GM12891 (cell line): ENCODE results near the gene GPR183.

Experiments used
- DNase-seq: peaks from one replicate; pipeline ENCODE4 v3.0.0; 2011; ENCODE audit warnings: low spot score; ENCODE audit not compliant: insufficient read length
- FAIRE-seq: peaks from 2 replicates; lab custom pipeline; 2011; peaks lifted over from hg19 to GRCh38; lab: Jason Lieb, UNC
- PAX5 ChIP-seq: IDR thresholded peaks from 2 replicates; pipeline ENCODE4 v1.6.1; 2011; ENCODE audit warnings: low read length, moderate library complexity, mild to moderate bottlenecking; ENCODE audit not compliant: insufficient read depth, severe bottlenecking
- POLR2A ChIP-seq: IDR thresholded peaks from 2 replicates; pipeline ENCODE4 v1.6.1; 2011; ENCODE audit warnings: low read depth, low read length, control low read depth
- POLR2AphosphoS5 ChIP-seq: IDR thresholded peaks from 2 replicates; pipeline ENCODE4 v1.6.1; 2011; ENCODE audit warnings: low read depth, low read length, control low read depth
- POU2F2 ChIP-seq: IDR thresholded peaks from 2 replicates; pipeline ENCODE4 v1.6.1; 2011; ENCODE audit warnings: low read depth, mild to moderate bottlenecking, control low read depth, low read length, moderate library complexity
- SPI1 ChIP-seq: IDR thresholded peaks from 2 replicates; pipeline ENCODE4 v1.6.1; 2011; ENCODE audit warnings: low read depth, low read length, control low read depth
- TAF1 ChIP-seq: IDR thresholded peaks from 2 replicates; pipeline ENCODE4 v1.6.1; 2011; ENCODE audit warnings: low read depth, low read length, control low read depth

GPR183 gene

DNA sequence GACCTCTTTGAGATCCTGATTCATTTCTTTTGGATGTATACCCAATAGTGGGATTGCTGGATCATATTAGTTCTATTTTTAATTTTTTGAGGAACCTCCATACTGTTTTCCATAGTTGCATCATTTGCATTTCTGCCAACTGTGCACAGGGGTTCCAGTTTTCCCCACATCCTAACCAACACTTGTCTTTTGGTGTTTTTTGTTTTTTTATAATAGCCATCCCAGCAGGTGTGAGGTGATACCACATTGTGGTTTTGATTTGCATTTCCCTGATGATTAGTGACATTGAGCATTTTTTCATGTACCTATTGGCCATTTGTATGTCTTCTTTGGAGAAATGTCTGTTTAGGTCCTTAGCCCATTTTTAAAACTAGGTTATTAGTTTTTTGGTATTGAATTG lies 18.8 kb upstream of the GPR183 start:
- FAIRE-seq, result no peak
- no peak for TF ChIP-seq POLR2AphosphoS5
- no peak for TF ChIP-seq PAX5
- no peak for TF ChIP-seq POU2F2
- TF ChIP-seq TAF1, result no peak
- TF ChIP-seq POLR2A, result no peak
- no peak for DNase-seq

GRCh38 chr13:99323488-99323887 lies 16.3 kb upstream of the GPR183 start:
- TF ChIP-seq POLR2AphosphoS5, result no peak
- no peak for TF ChIP-seq POLR2A
- no peak for TF ChIP-seq TAF1
- TF ChIP-seq POU2F2, result no peak
- no peak for TF ChIP-seq SPI1
- no peak for TF ChIP-seq PAX5
- peak; percentile 86 for FAIRE-seq
- no peak for DNase-seq

DNA sequence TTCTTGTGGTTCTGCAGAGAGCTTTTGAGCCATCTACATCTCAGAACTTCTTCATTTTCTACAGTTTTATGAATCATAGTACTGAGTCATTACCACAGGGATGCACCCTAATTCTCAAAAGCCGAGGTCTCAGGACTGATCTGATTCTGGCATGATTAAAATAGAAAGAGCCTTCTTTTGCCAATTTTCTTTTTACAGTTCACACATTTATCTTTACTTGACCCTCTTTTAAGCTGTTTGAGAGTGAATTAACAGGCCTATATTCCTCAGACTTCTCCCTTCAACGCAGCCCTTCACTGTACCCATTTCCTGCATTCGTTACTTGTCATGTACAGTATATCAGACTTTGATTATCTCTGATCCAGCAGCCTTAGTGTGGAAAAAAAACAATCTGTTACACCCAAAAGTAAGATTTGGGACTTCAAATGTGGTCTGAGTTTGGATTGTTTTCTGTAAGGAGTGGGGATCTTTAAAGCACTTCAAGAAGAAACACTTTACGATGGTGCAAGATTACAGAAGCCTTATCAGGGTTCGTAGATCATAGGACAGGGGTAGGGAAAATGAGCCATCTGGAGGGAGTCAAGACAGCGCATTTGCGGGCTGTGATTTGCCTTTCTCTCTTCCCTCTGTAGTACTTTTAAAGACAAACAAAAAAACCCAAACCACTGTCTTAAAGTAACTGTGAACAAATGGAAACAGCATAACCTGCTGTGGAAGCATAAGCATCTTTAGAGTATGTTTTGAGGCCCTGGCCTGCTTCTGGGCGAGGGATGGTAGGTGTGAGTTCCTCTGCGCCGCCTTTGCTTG lies 15.3 kb upstream of the GPR183 start:
- TF ChIP-seq POLR2A (no peak), POLR2AphosphoS5 (no peak), PAX5 (no peak), POU2F2 (0 out of 2 replicates have a peak, but pooled peaks have one; percentile 32), SPI1 (peak; percentile 41; the same call in 1 of the 2 replicates), TAF1 (no peak)
- peak; percentile 81 for FAIRE-seq
- peak; percentile 25 for DNase-seq

DNA sequence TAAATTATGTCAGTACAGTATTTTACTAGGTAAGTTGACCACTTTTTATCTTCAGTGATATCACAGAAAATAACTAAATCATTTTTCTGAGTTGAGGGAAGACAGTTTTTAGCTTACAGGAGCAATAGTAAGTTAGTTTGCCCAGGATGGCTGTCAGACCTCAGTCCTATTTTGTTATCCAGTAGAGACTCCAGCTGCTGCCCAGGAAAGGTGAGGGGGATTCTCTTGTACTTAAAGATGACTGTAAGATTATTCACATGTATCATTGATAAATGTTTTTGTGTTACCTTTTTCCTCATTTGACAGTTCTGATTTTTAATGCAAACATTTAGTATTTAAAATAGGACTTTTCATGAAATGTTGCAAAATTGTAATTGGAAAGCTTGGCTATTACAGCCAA lies 14.5 kb upstream of the GPR183 start:
- DNase-seq (no peak), FAIRE-seq (peak; percentile 69)
- TF ChIP-seq PAX5 (no peak), POLR2A (no peak), SPI1 (no peak), POLR2AphosphoS5 (no peak), TAF1 (no peak), POU2F2 (no peak)

GRCh38 chr13:99320693-99321481 lies 13.7 kb upstream of the GPR183 start:
- no peak for DNase-seq
- TF ChIP-seq POLR2AphosphoS5 (no peak), TAF1 (no peak), PAX5 (no peak), POU2F2 (no peak), POLR2A (no peak), SPI1 (peak; percentile 36; the same call in 1 of the 2 replicates)
- FAIRE-seq, result no peak

GRCh38 chr13:99316657-99317256 lies 9.6 kb upstream of the GPR183 start:
- TF ChIP-seq POLR2AphosphoS5 (no peak), TAF1 (no peak), SPI1 (no peak), POLR2A (no peak), POU2F2 (no peak), PAX5 (no peak)
- FAIRE-seq (no peak), DNase-seq (no peak)

- DNase-seq (no peak), FAIRE-seq (no peak)
- TF ChIP-seq POU2F2 (no peak), POLR2AphosphoS5 (no peak), SPI1 (no peak)
These were observed 9.0 kb upstream of the GPR183 start for GRCh38 chr13:99316224-99316623.

GRCh38 chr13:99315186-99315585 lies 8.0 kb upstream of the GPR183 start:
- DNase-seq (no peak), FAIRE-seq (no peak)
- no peak for TF ChIP-seq PAX5
- TF ChIP-seq POLR2AphosphoS5, result no peak
- no peak for TF ChIP-seq SPI1
- no peak for TF ChIP-seq POLR2A
- TF ChIP-seq POU2F2, result no peak
- TF ChIP-seq TAF1, result no peak

GRCh38 chr13:99314640-99315176 lies 7.5 kb upstream of the GPR183 start:
- no peak for FAIRE-seq
- no peak for DNase-seq
- TF ChIP-seq POLR2AphosphoS5, result no peak
- TF ChIP-seq SPI1, result no peak
- no peak for TF ChIP-seq POLR2A
- TF ChIP-seq POU2F2, result no peak
- TF ChIP-seq TAF1, result no peak
- TF ChIP-seq PAX5, result no peak
